Measurements from ENCODE around the gene PTPRN2.
"Not testable (repeated sequence)": the region's sequence is repeated elsewhere in the genome, so short reads cannot be mapped to it uniquely, and the experiment has no call there.

Gene PTPRN2

GRCh38 chr7:157752832-157753291 lies 834.8 kb downstream of the PTPRN2 start:
- DNase-seq: no peak

GRCh38 chr7:157751951-157752673 lies 835.5 kb downstream of the PTPRN2 start:
- no peak for DNase-seq

- no peak for DNase-seq
These were observed 836.2 kb downstream of the PTPRN2 start for GRCh38 chr7:157751406-157751805.

GRCh38 chr7:157750291-157750690 lies 837.3 kb downstream of the PTPRN2 start:
- DNase-seq: no peak

- no peak for DNase-seq
These were observed 841.6 kb downstream of the PTPRN2 start for GRCh38 chr7:157745721-157746709.

- DNase-seq: no peak
These were observed 842.6 kb downstream of the PTPRN2 start for GRCh38 chr7:157744786-157745601.

- no peak for DNase-seq
These were observed 843.7 kb downstream of the PTPRN2 start for GRCh38 chr7:157743781-157744525.

GRCh38 chr7:157740251-157740798 lies 847.3 kb downstream of the PTPRN2 start:
- DNase-seq: no peak

- DNase-seq: no peak
These were observed 848.0 kb downstream of the PTPRN2 start for GRCh38 chr7:157739650-157740049.

- DNase-seq: no peak
These were observed 848.6 kb downstream of the PTPRN2 start for GRCh38 chr7:157739031-157739430.

GRCh38 chr7:157738066-157738460 lies 849.6 kb downstream of the PTPRN2 start:
- DNase-seq: no peak

- no peak for DNase-seq
These were observed 850.2 kb downstream of the PTPRN2 start for GRCh38 chr7:157737151-157738065.

- no peak for DNase-seq
These were observed 851.3 kb downstream of the PTPRN2 start for GRCh38 chr7:157736341-157736740.

- DNase-seq: no peak
These were observed 851.8 kb downstream of the PTPRN2 start for GRCh38 chr7:157735826-157736225.

- no peak for DNase-seq
These were observed 852.7 kb downstream of the PTPRN2 start for GRCh38 chr7:157734676-157735640.

GRCh38 chr7:157733760-157734395 lies 853.7 kb downstream of the PTPRN2 start:
- DNase-seq: not testable (repeated sequence)

- DNase-seq: no peak
These were observed 856.5 kb downstream of the PTPRN2 start for GRCh38 chr7:157731126-157731525.

- DNase-seq: no peak
These were observed 857.0 kb downstream of the PTPRN2 start for GRCh38 chr7:157730614-157731013.

GRCh38 chr7:157729566-157729965 lies 858.1 kb downstream of the PTPRN2 start:
- DNase-seq: no peak
